Ishikawa (cell line): ENCODE results near the gene GALNT1.

Source experiments
- CEBPB ChIP-seq: IDR thresholded peaks from 2 replicates; pipeline ENCODE4 v1.6.1; 2012
- CREB1 ChIP-seq: IDR thresholded peaks from 2 replicates; pipeline ENCODE4 v1.6.1; 2012; ENCODE audit warnings: low read depth
- EGR1 ChIP-seq: IDR thresholded peaks from 2 replicates; pipeline ENCODE4 v1.6.1; 2012
- TAF1 ChIP-seq: IDR thresholded peaks from 2 replicates; pipeline ENCODE4 v1.6.1; 2012; ENCODE audit warnings: low read depth, mild to moderate bottlenecking
- TCF12 ChIP-seq: IDR thresholded peaks from 2 replicates; pipeline ENCODE4 v1.6.1; 2012; ENCODE audit warnings: low read depth
- YY1 ChIP-seq: IDR thresholded peaks from 2 replicates; pipeline ENCODE4 v1.6.1; 2012; ENCODE audit warnings: low read depth
- TF ChIP-seq, protein P1 (sequence below): IDR thresholded peaks from 2 replicates; pipeline ENCODE4 v1.6.1; 2012
- TF ChIP-seq, protein P2 (sequence below): IDR thresholded peaks from 2 replicates; pipeline ENCODE4 v1.6.1; 2012; ENCODE audit warnings: low read depth, mild to moderate bottlenecking

DNA sequence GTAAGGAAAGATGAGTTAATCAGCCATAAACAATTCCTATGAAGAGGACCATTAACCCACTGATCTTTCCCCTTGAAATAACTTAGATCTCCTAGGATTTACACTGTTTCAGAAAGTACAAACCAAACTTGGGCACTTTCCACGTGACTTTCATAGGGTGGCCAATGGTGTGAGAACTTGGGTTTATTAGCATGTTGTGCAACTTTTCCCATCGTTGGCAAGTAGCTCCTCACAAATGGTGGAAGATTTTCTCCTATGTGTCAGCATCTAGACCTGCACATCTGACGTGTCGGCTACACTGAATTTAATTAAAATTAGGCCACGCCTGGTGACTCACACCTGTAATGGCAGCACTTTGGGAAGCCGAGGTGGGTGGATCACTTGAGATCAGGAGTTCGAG lies 116.3 kb downstream of the GALNT1 start:
- TF ChIP-seq EGR1 = no peak
- TF ChIP-seq YY1 = no peak
- no peak for TF ChIP-seq CREB1
- no peak for TF ChIP-seq TCF12
- TF ChIP-seq TAF1 = no peak
- TF ChIP-seq, protein P1, sequence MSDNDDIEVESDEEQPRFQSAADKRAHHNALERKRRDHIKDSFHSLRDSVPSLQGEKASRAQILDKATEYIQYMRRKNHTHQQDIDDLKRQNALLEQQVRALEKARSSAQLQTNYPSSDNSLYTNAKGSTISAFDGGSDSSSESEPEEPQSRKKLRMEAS = no peak
- TF ChIP-seq, protein P2, sequence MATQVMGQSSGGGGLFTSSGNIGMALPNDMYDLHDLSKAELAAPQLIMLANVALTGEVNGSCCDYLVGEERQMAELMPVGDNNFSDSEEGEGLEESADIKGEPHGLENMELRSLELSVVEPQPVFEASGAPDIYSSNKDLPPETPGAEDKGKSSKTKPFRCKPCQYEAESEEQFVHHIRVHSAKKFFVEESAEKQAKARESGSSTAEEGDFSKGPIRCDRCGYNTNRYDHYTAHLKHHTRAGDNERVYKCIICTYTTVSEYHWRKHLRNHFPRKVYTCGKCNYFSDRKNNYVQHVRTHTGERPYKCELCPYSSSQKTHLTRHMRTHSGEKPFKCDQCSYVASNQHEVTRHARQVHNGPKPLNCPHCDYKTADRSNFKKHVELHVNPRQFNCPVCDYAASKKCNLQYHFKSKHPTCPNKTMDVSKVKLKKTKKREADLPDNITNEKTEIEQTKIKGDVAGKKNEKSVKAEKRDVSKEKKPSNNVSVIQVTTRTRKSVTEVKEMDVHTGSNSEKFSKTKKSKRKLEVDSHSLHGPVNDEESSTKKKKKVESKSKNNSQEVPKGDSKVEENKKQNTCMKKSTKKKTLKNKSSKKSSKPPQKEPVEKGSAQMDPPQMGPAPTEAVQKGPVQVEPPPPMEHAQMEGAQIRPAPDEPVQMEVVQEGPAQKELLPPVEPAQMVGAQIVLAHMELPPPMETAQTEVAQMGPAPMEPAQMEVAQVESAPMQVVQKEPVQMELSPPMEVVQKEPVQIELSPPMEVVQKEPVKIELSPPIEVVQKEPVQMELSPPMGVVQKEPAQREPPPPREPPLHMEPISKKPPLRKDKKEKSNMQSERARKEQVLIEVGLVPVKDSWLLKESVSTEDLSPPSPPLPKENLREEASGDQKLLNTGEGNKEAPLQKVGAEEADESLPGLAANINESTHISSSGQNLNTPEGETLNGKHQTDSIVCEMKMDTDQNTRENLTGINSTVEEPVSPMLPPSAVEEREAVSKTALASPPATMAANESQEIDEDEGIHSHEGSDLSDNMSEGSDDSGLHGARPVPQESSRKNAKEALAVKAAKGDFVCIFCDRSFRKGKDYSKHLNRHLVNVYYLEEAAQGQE = no peak
- TF ChIP-seq CEBPB = no peak
